ENCODE data around the gene NUP98.

- TF ChIP-seq HDAC2 (CRISPR knock-in tag; IDR thresholded peaks at IDR 0.05) (no peak), FIP1L1 (IDR thresholded peaks at IDR 0.05; ENCODE audit: borderline replicate concordance, insufficient read depth, low read depth, low read length) (no peak), CTCF (CRISPR knock-in tag; IDR thresholded peaks at IDR 0.05) (no peak), NR1H2 (CRISPR knock-in tag; IDR thresholded peaks at IDR 0.05; ENCODE audit: borderline replicate concordance, low read depth) (no peak), TARDBP (CRISPR knock-in tag; IDR thresholded peaks at IDR 0.05) (no peak), KAT8 (CRISPR knock-in tag; IDR thresholded peaks at IDR 0.05) (no peak), ZBTB20 (CRISPR knock-in tag; IDR thresholded peaks at IDR 0.05; ENCODE audit: borderline replicate concordance, low read depth) (no peak), EP300 (IDR thresholded peaks at IDR 0.05; ENCODE audit: low read depth in 2 of 2, low read length in 2 of 2) (no peak), EP300 (CRISPR knock-in tag; IDR thresholded peaks at IDR 0.05; ENCODE audit: borderline replicate concordance) (no peak), TAF1 (CRISPR knock-in tag; IDR thresholded peaks at IDR 0.05) (no peak), POLR2A (IDR thresholded peaks at IDR 0.05; ENCODE audit: insufficient read depth in 1 of 2, low read depth in 2 of 2, low read length in 2 of 2) (no peak)
- TF ChIP-seq, protein P1, sequence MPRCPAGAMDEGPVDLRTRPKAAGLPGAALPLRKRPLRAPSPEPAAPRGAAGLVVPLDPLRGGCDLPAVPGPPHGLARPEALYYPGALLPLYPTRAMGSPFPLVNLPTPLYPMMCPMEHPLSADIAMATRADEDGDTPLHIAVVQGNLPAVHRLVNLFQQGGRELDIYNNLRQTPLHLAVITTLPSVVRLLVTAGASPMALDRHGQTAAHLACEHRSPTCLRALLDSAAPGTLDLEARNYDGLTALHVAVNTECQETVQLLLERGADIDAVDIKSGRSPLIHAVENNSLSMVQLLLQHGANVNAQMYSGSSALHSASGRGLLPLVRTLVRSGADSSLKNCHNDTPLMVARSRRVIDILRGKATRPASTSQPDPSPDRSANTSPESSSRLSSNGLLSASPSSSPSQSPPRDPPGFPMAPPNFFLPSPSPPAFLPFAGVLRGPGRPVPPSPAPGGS (CRISPR knock-in tag; IDR thresholded peaks at IDR 0.05): no peak
- TF ChIP-seq, protein P2, sequence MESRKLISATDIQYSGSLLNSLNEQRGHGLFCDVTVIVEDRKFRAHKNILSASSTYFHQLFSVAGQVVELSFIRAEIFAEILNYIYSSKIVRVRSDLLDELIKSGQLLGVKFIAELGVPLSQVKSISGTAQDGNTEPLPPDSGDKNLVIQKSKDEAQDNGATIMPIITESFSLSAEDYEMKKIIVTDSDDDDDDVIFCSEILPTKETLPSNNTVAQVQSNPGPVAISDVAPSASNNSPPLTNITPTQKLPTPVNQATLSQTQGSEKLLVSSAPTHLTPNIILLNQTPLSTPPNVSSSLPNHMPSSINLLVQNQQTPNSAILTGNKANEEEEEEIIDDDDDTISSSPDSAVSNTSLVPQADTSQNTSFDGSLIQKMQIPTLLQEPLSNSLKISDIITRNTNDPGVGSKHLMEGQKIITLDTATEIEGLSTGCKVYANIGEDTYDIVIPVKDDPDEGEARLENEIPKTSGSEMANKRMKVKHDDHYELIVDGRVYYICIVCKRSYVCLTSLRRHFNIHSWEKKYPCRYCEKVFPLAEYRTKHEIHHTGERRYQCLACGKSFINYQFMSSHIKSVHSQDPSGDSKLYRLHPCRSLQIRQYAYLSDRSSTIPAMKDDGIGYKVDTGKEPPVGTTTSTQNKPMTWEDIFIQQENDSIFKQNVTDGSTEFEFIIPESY (CRISPR knock-in tag; IDR thresholded peaks at IDR 0.05): no peak
Observed at GRCh38 chr11:3662856-3663255, 134.5 kb downstream of the NUP98 start.
